HUES6 (cell line): ENCODE data around the gene FSTL4.

ENCODE experiments used
- H3K27ac ChIP-seq: 2 replicates; pipeline ENCODE4 v1.7.0; 2013; ENCODE audit warnings: low read depth, mild to moderate bottlenecking, low read length, inconsistent platforms
- H3K27me3 ChIP-seq: 2 replicates; pipeline ENCODE4 v1.6.1; 2013; ENCODE audit warnings: low read length; ENCODE audit not compliant: control insufficient read depth, insufficient read depth
- H3K36me3 ChIP-seq: 2 replicates; pipeline ENCODE4 v1.6.1; 2013; ENCODE audit warnings: low read length; ENCODE audit not compliant: control insufficient read depth, insufficient read depth
- H3K4me1 ChIP-seq: 2 replicates; pipeline ENCODE4 v1.6.1; 2013; ENCODE audit warnings: low read length; ENCODE audit not compliant: control insufficient read depth, insufficient read depth
- H3K4me3 ChIP-seq: 2 replicates; pipeline ENCODE4 v1.5.1; 2013; ENCODE audit warnings: low read depth, low read length
- H3K9ac ChIP-seq: one replicate; pipeline ENCODE4 v1.6.1; 2013; ENCODE audit warnings: mild to moderate bottlenecking, low read length
- H3K9me3 ChIP-seq: 2 replicates; pipeline ENCODE4 v1.6.1; 2013; ENCODE audit warnings: low read depth, low read length; ENCODE audit not compliant: control insufficient read depth, insufficient read depth

FSTL4 gene

GRCh38 chr5:133426264-133426663, 186.1 kb downstream of the FSTL4 start:
- H3K9ac ChIP-seq = no peak overlapping the region
- H3K27ac ChIP-seq = no peak overlapping the region
- no peak overlapping the region for H3K4me3 ChIP-seq
- H3K9me3 ChIP-seq = no peaks in the 10 kb centered on the region
- H3K4me1 ChIP-seq = peaks cover 38% of the 10 kb centered on the region
- H3K36me3 ChIP-seq = no peaks in the 10 kb centered on the region
- peaks cover 26% of the 10 kb centered on the region for H3K27me3 ChIP-seq

GRCh38 chr5:133425764-133426163, 186.6 kb downstream of the FSTL4 start:
- no peak overlapping the region for H3K9ac ChIP-seq
- H3K36me3 ChIP-seq = no peaks in the 10 kb centered on the region
- H3K9me3 ChIP-seq = no peaks in the 10 kb centered on the region
- H3K27ac ChIP-seq = no peak overlapping the region
- H3K27me3 ChIP-seq = peaks cover 26% of the 10 kb centered on the region
- H3K4me3 ChIP-seq = no peak overlapping the region
- H3K4me1 ChIP-seq = peaks cover 38% of the 10 kb centered on the region

GRCh38 chr5:133425222-133425621, 187.1 kb downstream of the FSTL4 start:
- no peak overlapping the region for H3K9ac ChIP-seq
- no peaks in the 10 kb centered on the region for H3K9me3 ChIP-seq
- H3K4me3 ChIP-seq = no peak overlapping the region
- H3K27me3 ChIP-seq = peaks cover 26% of the 10 kb centered on the region
- H3K4me1 ChIP-seq = peaks cover 38% of the 10 kb centered on the region
- H3K36me3 ChIP-seq = no peaks in the 10 kb centered on the region
- H3K27ac ChIP-seq = no peak overlapping the region

- Histone ChIP-seq H3K9ac (no peak overlapping the region), H3K9me3 (no peaks in the 10 kb centered on the region; the same call in 1 of the 2 replicates), H3K4me1 (peaks cover 38% of the 10 kb centered on the region), H3K27me3 (peaks cover 26% of the 10 kb centered on the region), H3K27ac (no peak overlapping the region), H3K4me3 (no peak overlapping the region), H3K36me3 (no peaks in the 10 kb centered on the region)
Measured at GRCh38 chr5:133423618-133424282, 188.6 kb downstream of the FSTL4 start.

GRCh38 chr5:133423011-133423617, 189.2 kb downstream of the FSTL4 start:
- Histone ChIP-seq H3K4me1 (peaks cover 38% of the 10 kb centered on the region), H3K9me3 (no peaks in the 10 kb centered on the region; the same call in 1 of the 2 replicates), H3K27me3 (peaks cover 26% of the 10 kb centered on the region), H3K9ac (no peak overlapping the region), H3K27ac (no peak overlapping the region), H3K36me3 (no peaks in the 10 kb centered on the region), H3K4me3 (no peak overlapping the region)

GRCh38 chr5:133421806-133422205, 190.5 kb downstream of the FSTL4 start:
- H3K36me3 ChIP-seq = no peaks in the 10 kb centered on the region
- H3K27me3 ChIP-seq = peaks cover 26% of the 10 kb centered on the region
- no peak overlapping the region for H3K9ac ChIP-seq
- no peak overlapping the region for H3K4me3 ChIP-seq
- H3K27ac ChIP-seq = no peak overlapping the region
- peaks cover 30% of the 10 kb centered on the region for H3K4me1 ChIP-seq
- no peaks in the 10 kb centered on the region; the same call in 1 of the 2 replicates for H3K9me3 ChIP-seq

GRCh38 chr5:133421394-133421793, 190.9 kb downstream of the FSTL4 start:
- H3K9ac ChIP-seq = no peak overlapping the region
- peaks cover 26% of the 10 kb centered on the region for H3K27me3 ChIP-seq
- H3K36me3 ChIP-seq = no peaks in the 10 kb centered on the region
- H3K27ac ChIP-seq = no peak overlapping the region
- peaks cover 25% of the 10 kb centered on the region for H3K4me1 ChIP-seq
- no peak overlapping the region for H3K4me3 ChIP-seq
- H3K9me3 ChIP-seq = no peaks in the 10 kb centered on the region; the same call in 1 of the 2 replicates

GRCh38 chr5:133420440-133421301, 191.7 kb downstream of the FSTL4 start:
- no peak overlapping the region for H3K9ac ChIP-seq
- no peaks in the 10 kb centered on the region for H3K36me3 ChIP-seq
- H3K4me3 ChIP-seq = no peak overlapping the region
- peaks cover 20% of the 10 kb centered on the region for H3K27me3 ChIP-seq
- peaks cover 18% of the 10 kb centered on the region for H3K4me1 ChIP-seq
- no peak overlapping the region for H3K27ac ChIP-seq
- no peaks in the 10 kb centered on the region; the same call in 1 of the 2 replicates for H3K9me3 ChIP-seq

- no peaks in the 10 kb centered on the region for H3K36me3 ChIP-seq
Measured at GRCh38 chr5:133415906-133416305, 196.4 kb downstream of the FSTL4 start.

GRCh38 chr5:133415506-133415905, 196.8 kb downstream of the FSTL4 start:
- Histone ChIP-seq H3K36me3 (no peaks in the 10 kb centered on the region), H3K27me3 (no peaks in the 10 kb centered on the region), H3K4me1 (no peaks in the 10 kb centered on the region), H3K27ac (no peak overlapping the region), H3K9ac (no peak overlapping the region), H3K4me3 (no peak overlapping the region), H3K9me3 (no peaks in the 10 kb centered on the region; the same call in 1 of the 2 replicates)

More at GRCh38 chr5:133415906-133416305, 196.4 kb downstream of the FSTL4 start:
- Histone ChIP-seq H3K4me1 (no peaks in the 10 kb centered on the region), H3K4me3 (no peak overlapping the region), H3K9me3 (no peaks in the 10 kb centered on the region; the same call in 1 of the 2 replicates), H3K27me3 (no peaks in the 10 kb centered on the region), H3K27ac (no peak overlapping the region), H3K9ac (no peak overlapping the region)

- Histone ChIP-seq H3K36me3 (no peaks in the 10 kb centered on the region), H3K9ac (no peak overlapping the region), H3K4me3 (no peak overlapping the region), H3K27me3 (no peaks in the 10 kb centered on the region), H3K4me1 (peaks cover 8% of the 10 kb centered on the region; the same call in 1 of the 2 replicates), H3K9me3 (no peaks in the 10 kb centered on the region), H3K27ac (no peak overlapping the region)
Measured at GRCh38 chr5:133412661-133413060, 199.7 kb downstream of the FSTL4 start.
